Measurements from ENCODE around the gene PDE8A.
A peak's percentile ranks its signal among the peaks of the same experiment; 100 is the strongest.
"Not testable (repeated sequence)": the region's sequence is repeated elsewhere in the genome, so short reads cannot be mapped to it uniquely, and the experiment has no call there.

PDE8A gene

DNA sequence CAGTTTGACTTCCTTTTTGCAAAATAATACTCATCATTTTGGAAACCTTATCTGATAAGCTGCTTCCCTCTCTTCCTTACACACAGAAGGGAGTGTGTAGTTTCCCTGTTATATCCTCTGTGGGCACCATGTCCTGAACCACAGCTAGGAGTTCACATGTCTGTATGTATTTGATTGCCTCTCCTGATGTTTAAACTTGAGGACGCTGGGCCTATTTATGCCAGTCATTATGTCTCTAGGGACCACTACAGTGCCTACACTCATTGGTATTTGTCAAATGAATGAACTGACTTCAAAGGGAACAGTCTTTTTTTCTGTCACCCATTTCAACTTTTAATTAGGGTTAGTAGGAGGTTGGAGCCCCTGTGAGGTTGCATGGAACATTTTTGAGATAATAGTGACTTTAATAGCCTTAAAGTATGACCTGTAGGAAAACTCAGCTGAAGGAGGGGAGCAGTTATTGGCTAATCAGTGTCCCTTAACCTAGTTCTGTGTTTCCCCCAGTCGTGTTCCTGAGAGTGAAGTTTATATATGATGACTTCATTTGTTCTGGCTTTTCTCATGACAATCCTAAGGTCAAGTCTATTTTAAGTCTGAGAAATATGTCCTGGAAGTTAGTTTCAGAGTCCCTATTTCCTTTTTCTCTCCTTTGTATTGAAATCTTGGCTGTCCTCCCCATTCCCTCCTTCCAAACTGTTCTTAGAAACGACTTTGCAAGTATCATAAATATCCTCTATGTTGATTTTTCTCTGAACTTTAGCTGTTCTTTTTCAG is 28.9 kb downstream of the PDE8A start:
- no peak for FAIRE-seq
- peak; percentile 54 for DNase-seq (ENCODE audit: low spot score)

DNA sequence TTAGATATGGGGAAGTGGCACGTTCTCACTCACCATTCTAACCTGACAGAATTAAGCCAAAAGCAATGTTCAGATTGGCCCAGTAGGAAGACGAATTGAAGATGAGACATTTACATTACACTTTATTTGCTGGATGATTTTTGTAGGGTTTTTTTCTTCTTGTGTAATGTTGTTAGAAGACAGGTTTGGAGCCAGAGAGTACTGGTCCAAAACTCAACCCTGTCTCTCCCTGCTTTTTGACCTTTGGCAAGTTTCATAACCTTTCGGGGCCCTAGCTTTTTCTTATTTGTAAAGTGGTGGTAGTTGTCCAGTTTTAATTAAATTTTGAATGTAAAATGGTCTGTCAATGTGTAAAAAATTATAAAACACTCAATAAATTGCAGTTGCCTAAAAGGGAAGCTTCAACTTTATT is 29.5 kb downstream of the PDE8A start:
- FAIRE-seq (no peak), DNase-seq (ENCODE audit: low spot score) (no peak)

DNA sequence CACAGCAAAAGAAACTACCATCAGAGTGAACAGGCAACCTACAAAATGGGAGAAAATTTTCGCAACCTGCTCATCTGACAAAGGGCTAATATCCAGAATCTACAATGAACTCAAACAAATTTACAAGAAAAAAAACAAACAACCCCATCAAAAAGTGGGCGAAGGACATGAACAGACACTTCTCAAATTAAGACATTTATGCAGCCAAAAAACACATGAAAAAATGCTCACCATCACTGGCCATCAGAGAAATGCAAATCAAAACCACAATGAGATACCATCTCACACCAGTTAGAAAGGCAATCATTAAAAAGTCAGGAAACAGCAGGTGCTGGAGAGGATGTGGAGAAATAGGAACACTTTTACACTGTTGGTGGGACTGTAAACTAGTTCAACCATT is 30.1 kb downstream of the PDE8A start:
- not testable (repeated sequence) for DNase-seq (ENCODE audit: low spot score); FAIRE-seq

DNA sequence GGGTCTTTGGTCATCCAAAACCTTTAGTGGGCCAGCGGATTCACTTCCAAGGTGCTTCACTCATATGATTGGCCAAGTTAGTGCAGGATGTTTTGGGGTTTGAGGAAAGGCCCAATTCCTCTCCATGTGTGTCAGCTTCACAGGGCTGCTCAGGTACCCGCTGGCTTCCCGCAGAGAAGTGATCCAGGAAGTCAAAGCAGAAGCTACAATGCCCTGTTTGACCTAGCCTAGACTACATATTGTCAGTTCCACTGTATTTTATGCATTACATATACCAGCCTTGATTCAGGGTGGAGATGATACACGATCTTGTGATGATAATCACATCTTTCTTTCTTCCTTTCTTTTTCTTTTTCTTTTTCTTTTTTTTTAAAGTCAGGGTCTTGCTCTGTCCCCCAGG is 32.1 kb downstream of the PDE8A start:
- FAIRE-seq, result no peak

DNA sequence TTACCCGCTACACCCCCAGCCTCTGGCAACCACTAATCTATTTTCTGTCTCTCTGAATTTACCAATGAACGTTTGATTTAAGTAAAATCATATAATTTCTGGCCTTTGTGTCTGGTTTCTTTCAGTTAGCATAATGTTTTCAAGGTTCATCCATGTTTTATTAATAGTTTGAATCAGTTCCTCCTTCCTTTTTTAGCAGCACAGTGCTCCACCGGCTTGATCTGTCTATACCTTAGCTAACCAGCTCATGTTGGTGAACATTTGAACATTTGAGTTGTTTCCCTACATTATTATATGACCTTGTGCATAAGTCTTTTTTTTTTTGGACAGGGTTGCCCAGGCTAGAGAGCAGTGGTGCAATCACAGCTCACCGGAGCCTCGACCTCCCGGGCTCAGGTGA is 33.3 kb downstream of the PDE8A start:
- no peak for DNase-seq (ENCODE audit: low spot score)
- no peak for FAIRE-seq

More for the DNA sequence above, 32.1 kb downstream of the PDE8A start:
- DNase-seq (ENCODE audit: low spot score), result no peak

DNA sequence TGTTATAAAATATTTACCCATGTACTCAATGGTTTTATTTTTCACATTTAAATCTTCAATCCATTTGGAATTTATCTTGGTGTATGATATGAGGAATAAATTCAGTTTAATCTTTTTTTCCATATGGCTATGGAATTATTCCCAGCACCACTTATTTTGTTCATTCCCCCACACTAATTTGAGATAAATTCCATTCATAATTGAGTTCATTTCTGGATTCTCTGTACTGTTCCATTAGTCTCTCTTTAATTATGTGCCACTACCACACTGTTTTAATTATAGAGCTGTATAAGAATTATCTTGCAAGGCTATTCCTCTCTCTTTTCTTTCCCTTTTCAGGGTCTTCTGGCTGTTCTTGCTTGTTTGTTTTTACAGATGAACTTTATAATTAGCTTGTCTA is 34.6 kb downstream of the PDE8A start:
- DNase-seq (ENCODE audit: low spot score), result no peak
- FAIRE-seq, result no peak

DNA sequence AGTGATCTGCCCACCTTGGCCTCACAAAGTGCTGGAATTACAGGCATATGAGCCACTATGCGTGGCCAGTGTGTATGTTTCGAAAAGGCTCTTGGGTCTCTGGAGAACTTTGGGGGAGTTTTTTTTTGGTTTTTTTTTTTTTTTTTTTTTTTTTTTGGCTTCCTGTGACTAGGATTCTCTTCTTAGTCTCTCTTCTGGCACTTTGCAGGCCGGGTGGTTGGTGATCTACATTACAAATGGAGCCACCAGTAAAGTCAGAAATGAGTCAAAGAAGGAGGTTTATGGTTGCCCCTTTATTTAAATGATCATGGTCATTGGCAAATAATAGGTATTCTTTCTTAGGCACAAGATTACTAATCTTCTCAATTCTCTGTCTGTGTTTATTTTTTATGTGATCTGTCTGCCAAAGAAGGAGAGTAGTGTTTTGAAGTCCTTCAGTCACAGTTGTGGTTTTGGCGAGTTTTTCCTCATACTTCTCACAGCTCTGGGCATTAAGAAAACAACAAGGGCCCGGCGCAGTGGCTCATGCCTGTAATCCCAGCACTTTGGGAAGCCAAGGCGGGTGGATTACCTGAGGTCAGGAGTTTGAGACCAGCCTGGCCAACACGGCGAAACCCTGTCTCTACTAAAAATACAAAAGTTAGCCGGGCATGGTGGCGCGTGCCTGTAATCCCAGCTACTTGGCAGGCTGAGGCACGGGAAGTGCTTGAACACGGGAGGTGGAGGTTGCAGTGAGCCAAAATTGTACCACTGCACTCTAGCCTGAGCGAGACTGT is 38.3 kb downstream of the PDE8A start:
- no peak for FAIRE-seq
- no peak for DNase-seq (ENCODE audit: low spot score)

DNA sequence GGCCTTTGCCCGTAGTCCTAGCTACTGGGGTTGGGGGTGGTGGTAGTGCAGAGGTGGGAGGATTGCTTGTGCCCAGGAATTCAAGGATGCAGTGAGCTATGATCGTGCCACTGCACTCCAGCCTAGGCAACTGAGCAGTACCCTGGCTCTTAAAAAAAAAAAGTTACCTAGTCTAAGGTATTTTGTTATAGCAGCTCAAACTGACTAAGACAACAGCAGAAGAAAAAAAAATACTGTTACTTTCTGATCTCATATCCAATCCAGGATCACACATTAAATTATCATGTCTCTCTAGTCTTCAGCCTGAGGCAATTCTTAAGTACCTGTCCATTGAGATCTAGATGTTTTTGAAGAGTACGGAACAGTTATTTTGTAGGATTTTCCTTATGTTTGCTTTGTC is 39.8 kb downstream of the PDE8A start:
- FAIRE-seq, result no peak
- DNase-seq (ENCODE audit: low spot score), result no peak

DNA sequence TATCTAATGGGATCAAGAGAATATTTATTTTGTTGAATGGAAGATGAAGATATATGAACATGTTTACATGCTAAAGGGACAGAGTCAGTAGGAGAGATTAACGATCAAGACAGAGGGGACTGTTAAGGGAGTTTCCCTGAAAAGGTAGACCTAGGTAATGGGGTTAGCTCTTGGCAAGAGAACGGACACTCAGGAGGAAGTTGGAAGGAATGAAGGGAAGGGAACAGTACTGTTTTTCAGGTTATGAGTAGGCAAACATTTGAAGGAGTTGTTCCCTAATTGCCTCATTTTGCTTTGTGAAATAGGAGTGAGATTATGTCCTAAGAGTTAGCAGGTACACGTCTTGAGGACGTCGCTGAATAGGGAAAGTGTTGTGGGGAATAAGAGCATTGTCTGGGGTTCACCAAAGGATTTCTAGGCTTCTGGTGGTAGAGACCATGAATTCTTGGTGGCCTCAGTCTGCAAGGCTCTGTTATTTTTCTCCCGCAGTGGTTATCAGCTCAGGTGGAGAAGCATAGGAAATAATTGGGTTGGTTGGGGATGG is 41.3 kb downstream of the PDE8A start:
- no peak for DNase-seq (ENCODE audit: low spot score)
- FAIRE-seq, result no peak

DNA sequence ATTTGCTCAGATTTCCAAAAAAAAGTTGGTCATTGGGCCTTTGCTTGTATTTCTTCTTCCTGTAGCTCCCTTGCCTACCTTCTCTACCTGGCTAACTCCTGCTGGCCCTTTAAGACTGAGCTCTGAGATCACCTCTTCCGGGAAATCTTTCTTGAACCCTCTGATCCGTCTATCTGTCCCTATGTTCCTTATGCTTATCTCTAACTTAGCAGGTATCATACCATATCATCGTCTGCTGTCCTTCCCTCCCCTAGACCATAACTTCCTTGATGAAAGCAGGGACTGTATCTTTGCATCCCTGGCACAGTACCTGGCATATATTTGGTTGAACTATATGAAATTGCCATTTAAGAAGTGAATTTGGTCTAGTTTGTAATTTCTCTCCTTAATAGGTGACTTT is 42.3 kb downstream of the PDE8A start:
- no peak for FAIRE-seq
- DNase-seq (ENCODE audit: low spot score), result no peak

DNA sequence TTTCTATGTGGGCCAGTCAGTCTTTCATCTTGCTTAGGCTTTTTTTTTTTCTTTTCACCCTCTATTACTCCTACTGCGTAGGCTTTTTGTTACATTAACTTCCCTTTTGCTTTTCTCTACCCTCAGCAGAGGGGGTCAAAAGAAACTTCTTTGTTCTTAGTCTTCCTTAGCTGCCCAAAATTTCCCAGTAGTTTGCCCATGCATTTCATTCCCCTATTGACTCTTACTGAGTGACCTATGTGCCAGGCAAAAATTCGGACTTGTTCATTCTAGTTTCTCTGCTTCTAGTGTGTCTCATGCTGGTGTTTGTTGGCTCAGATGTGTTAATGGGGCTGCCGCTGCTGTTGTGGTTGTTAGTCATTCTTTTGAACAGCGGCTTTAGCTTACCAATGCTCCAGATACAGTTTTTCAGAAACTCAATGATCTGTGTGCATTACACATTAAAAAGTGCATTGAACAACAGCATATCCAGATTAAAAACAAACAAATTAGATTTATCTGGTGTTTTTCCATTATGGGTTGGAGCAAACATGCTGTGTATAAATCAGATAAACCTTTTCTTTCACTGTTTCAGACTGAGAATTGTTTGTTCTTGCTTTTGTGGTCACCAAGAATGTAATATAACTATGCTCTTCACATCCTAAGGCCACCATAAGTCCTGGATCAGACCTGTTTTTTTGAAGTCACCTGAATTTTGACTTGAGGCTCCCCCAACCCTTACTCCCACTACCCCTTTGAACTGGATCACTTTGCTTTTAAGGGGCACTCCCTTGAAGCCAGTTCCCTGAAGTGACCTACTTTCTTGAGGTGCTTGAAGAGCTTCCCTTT is 43.1 kb downstream of the PDE8A start:
- FAIRE-seq, result no peak
- DNase-seq (ENCODE audit: low spot score), result peak; percentile 41

DNA sequence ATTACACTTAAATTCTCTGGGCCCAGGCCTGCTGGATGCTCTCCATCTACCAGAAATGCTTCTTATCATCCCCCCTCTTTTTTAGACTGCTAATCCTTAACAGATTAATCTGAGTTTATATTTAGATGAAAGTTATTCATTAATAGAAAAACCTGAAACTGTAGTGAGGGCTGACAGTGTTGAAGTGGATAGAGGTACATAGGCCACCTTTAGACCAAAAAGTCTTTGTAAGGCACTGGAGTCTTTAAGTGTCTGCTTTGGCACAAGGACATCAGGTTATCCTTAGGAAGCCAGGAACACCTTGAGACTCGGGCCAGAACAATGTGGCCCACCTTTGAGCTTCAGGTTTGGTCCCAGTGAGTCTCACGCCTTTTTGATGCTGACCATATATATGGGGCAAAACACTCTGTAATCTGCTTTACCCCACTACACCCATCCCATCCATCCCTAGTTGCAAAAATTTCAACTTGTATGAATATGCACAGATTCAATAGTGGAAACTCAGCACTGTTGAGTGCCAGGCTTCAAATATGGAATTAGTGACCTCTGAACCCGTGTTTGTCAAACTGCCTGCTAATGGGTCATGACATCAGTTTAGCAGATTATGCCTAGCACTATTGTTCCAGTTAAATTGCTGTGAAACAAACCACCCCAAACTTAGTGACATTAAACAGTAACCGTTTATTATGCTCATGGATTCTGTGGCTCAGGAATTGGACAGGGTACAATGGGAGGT is 44.0 kb downstream of the PDE8A start:
- no peak for DNase-seq (ENCODE audit: low spot score)

DNA sequence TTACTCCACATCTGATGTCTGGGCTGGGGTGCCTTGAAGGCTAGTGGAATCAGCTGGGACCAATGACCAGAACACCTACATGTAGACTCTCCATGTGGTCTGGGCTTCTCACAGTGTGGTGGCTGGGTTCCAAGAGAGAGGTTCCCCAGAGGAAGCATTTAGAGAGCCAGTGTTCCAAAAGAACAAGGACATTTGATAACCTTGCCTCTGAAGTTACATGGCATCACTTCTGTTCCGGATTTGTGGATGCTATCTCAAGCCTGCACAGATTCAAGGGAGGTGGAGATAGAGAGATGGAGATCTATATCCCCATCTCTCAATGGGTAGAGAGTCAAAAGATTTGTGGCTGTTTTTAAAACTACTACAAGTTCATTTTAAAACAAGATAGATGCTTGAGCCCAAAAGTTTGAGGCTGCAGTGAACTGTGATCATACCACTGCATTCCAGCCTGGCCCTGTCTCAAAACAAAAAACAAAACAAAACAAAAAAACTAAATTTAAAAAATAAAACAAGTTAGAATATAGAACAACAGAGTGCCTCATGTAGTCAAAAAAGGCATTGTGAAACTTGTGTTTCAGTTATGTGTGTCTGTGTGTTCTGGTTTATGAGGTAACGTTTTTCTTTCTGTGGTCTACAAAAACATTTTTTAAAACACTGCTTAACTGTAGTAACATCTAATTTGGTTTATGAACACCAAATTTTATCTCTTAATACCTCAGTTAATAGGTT is 44.8 kb downstream of the PDE8A start:
- no peak for DNase-seq (ENCODE audit: low spot score)
- no peak for FAIRE-seq

More for the DNA sequence above, 44.0 kb downstream of the PDE8A start:
- no peak for FAIRE-seq

DNA sequence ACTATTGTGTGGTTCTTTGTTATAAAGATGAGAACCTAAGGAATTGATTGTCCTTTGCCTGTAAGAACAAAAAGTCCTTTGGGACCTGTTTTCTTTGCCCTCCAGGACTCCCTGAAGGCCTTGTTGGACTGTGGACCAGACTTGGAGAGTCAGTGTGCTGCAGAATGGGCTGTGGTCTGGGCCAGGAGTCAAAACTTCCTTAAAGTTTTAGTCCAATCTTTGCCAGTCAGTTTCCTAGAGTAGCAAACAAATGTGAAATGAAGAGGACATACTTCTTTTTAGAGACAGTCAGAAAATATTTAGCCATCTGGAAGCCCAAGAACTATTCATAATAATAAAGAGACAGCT is 45.4 kb downstream of the PDE8A start:
- FAIRE-seq (no peak), DNase-seq (ENCODE audit: low spot score) (no peak)

DNA sequence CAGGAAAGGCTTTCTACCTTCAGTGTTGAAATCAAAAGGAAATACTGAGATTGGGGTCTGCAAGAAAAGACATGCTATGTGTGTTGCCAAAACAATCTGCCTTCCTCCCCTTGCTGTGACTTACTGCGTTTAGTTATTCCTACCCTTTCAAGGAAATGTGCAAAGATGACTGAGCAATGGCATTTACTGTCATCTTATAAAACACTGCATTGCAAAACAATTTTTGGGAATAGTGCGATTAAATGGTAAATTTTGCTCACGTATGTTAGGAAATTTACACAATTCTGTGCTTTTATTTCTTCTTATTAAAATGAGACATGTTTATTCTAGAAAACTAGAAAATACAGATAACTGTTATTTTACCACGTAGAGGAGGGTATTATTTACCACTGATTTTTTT is 45.8 kb downstream of the PDE8A start:
- FAIRE-seq (no peak), DNase-seq (ENCODE audit: low spot score) (no peak)

DNA sequence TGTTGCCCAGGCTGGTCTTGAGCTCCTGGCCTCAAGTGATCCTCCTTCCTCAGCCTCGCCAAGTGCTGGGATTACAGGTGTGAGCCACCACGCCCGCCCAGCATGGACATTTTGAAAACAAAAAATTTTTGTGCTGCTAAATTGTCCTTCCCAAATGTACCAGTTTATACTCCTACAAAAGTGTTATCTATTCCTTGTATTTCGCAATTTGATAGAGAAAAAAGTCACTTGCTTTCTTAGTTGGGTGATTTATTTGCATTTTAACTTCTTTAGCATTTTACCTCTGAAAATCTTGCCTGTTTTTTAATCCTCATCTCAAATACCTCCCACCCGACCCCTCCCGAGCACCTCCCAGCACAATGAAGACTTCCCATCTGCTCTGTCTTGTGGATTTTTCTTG is 46.8 kb downstream of the PDE8A start:
- DNase-seq (ENCODE audit: low spot score) (no peak), FAIRE-seq (no peak)

DNA sequence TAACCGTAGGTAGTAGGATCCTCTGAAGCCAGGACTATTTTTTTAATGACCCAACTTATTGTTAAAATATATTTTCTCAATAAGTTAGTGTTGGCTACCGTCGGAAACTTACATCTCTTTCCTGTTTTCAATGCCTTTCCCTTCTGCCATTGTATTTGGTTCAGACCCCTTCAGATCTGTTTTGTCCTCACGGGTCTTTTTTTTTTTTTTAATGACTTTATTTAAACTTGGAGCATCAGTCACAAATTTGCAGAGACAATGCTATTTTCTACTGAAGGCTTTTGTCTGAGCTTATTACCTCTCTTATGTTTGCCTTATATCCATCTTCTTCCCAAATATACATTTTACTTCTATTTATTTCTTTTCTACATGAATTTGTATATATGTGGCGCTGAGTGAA is 47.6 kb downstream of the PDE8A start:
- no peak for DNase-seq (ENCODE audit: low spot score)
- no peak for FAIRE-seq

DNA sequence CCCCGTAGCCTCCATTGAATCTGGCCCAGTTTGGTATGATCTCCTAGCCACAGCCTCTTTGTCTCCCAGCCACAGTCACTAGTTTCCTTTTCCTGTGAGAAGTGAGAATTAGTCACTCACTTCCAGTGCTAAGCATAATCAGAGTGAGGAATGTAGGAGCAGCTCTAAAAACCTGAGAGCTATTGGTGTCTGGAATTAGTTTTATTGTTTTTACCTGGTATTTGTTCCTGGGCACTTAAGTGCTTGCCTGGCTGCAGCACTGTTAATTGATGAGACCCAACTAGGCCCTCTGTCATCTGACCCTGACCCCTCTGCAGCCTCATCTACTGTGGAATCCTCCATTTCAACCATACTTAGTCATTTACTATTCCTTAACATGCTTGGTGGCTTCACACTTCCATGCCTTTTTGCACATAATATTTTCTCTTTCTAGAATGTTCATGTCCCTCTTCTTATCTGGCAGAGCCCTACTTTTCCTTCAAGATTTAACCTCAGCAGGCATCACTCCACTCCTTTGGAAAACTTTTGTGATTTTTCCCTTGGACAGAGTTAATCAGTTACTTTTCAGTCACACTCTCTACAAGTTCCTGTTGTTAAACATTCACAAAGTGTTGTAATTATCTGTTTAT is 48.8 kb downstream of the PDE8A start:
- DNase-seq (ENCODE audit: low spot score) (no peak), FAIRE-seq (no peak)

DNA sequence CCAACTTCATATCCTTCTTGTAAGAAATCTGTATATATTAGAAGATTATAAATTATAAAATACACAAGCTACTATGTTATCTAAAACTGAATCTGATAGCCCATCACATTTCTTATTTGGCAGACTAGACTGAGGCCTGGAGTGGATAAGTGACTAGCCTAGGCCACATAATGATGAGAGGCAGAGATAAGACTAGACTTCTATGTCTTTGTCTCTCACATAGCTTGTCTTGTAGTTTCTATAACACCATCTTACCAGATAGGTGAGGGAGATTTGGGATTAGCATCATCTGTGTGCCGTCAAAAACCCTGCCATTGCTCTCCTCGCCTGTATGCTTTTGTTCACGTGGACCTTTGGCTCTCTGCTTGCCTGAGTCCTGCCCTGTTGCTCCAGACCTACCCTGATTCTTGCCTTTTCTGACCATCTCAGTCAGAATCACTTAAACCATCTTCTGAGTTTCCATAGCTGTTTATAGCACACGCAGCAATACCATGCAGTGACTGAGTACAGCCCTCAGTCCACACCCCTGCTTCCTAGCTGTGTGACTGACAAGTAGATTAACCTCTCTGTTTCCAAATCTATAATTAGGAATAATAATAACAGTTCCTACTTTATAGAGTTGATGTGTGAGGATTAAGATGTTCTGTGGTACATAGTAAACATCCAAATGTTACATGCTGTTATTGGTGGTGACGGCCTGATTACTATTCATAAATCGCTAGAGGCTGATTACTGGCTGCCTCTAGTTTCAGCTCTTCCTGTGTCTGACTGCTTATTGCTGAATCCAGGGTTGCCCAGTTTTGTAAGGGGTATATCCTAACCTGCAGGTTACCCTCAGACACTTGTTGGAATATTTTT is 49.7 kb downstream of the PDE8A start:
- no peak for FAIRE-seq
- no peak for DNase-seq (ENCODE audit: low spot score)
